DMS153 treated with DMSO at 0.1 percent for 48 hours (cell line): ENCODE data around the gene SLC38A10.

Experiments used
- DNase-seq: peaks from one replicate; lab custom pipeline; 2025; ENCODE audit not compliant: unreplicated experiment; lab: John Stamatoyannopoulos, UW

Gene SLC38A10

DNA sequence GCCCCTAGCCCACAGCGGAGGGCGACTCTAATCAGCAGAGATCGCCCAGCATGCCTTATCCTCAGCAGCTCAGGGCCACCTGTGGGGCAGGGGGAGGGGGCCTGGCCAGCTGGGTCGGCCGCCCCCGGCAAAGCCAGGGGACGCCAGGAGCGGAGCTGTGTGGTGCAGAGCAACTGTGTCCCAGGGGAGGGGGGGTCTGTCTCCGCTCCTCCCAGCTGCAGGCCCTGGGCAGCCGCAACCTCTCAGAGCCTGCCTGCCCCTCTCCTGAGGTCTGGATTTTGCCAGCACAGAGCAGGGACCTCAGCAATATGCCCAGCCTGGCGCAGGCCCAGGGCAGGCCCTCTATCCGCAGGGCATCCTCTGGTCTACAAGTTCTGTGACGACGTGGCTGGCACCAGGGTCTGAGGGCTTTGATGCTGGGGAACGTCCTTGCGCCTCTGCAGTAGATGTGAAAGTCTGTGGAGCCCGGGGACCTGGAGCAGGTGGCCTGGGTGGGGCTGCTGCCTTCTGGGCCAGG, 36.5 kb upstream of the SLC38A10 start:
- DNase-seq, result no peak

DNA sequence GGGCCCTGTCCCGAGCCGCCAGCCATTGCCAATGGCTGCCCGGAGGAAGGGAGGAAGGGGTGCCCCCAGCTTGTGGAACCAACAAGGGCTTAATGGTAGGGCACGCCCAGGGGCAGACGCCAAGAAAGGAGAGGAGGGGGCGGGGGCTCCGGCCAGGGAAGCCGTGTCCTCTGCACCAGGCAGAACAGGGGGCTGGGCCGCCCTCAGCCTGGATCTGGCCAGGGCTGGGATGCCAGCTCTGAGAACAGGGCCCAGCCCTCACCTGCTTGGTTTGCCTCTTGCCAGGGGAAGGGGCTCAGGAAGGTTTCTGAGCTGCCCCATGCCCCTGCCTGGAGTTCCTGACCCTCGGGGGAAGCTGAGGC, 35.8 kb upstream of the SLC38A10 start:
- no peak for DNase-seq

DNA sequence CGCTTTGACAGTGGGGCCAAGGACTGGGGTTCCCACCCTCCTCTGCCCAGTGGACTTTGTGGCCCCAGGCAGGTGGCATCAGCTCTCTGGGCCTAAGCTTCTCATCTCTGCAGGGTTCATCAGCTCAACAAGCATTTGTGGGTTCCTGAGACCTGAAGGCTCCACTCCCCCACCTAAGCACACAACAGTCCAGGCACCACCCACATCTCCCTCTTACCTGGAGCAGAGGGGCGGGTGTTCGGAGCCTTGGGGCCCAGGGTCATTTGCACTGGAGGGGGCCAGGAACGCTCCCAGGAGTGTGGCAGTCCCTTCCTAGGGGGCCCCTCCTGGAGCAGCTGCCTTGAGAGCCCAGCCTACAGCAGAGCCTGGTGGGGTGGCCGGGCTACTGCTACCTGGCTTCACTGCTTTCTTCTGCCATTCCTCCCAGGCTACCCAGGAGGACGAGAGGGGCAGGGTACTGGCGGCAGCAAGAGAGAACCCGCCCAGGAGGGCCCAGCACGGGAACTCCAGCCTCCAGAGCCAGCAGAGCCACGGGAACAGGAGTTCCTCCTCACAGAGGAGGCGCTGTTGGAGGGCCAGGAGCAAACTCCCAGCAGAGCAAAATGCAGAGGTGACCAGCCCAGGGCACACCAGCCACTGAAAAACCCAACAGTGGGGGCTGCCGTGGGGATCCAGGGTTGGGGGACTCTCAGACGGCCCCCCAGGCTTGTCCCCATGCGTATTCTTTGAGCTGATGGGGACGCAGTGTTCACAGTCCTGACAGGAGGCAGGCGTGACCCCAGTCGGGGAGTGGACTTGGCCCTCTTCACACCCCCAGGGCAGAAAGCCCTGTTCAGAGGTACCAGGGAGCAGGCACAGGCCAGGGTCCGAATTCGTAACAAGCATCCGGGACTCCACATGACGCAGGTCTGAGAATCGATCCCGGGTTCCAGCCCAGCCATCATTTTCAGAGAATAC, 35.1 kb upstream of the SLC38A10 start:
- no peak for DNase-seq

DNA sequence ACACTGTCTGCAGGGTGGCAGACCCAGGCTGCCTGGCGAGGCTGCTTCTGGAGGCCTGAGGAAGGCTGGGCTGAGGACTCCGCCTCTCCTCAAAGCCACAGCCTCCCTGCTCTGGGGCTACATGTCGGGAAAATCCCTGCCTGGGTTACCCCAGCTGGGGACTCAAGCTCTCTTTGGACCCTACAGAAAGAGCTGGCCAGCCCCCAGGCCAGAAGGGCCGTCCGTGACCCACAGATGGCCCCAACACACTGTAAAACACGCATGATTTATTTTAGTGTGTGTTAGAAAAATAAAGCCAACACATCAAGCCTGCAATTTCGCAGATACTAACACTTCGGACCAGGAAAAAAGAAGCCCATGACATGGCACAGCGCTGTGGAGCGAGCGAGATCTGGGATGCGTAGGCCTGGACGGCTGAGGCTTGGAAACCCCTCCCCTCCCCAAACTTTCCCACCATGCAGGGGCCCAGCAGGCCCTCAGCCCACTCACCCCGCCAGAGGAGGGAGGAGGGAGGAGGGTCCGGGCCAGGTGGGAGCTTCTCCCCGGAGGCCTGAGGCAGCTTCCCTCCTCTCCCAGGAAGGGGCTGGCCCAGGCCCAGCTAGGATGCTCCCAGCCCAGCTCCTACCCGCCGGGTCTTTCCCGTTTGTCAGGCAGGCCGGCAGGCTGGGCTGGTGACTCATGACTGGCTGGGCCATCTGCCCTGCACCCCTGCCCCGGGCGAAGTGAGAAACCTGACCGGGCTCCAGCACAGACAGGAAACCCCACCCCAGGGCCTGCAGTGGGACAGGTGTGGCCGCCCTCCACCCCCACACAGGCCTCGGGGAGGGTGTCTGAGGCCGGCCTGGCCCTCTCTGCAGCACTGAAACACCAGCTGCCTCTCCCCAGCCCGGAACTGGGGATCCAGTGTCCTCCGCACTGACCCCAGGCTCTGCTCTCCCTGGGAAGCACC, 34.1 kb upstream of the SLC38A10 start:
- DNase-seq, result peak; percentile 79

DNA sequence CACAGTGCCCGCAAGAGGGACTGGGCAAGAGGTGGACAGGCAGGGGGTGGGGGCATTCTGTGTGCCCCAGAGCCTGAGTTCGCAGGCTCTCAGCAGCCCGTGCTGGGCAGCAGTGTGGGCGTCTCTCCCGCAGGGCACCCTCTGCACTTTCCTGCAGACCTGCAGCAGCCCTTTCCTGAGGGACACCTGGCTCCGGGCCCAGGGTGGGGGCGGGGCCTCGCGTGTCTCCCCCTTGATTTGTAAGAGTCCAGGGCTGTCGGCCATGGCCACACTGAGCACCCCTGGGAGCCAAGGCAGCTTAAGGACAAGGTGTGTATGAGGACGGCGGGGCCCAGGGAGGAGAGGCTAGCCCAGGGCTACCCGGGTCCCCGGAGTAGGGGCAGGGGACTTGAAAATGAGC, 33.4 kb upstream of the SLC38A10 start:
- DNase-seq, result no peak

DNA sequence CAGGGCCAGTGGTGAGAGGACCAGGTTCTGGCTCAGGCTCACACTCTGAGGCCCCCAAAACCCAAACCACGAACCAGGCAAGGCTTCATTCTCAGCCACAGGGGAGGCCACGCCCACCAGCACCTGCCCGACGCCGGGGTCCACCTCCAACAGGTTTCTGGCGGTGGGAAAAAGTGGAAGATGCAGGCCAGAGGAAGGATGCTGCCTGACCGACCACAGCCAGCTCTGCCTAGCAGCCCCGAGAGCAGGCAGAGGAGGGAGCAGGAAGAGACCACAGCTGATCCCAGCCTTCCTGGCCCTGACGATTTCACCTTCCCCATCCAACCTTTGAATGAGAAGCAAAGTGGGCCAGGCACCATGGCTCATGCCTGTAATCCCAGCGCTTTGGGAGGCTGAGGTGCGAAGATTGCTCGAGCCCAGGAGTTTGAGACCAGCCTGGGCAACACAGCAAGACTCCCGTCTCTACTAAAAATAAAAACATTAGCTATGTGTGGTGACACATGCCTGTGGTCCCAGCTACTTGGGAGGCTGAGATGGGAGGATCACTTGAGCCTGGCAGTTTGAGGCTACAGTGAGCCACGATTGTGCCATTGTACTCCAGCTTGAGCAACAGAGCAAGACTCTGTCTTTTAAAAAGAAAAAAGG, 30.7 kb upstream of the SLC38A10 start:
- DNase-seq, result no peak

DNA sequence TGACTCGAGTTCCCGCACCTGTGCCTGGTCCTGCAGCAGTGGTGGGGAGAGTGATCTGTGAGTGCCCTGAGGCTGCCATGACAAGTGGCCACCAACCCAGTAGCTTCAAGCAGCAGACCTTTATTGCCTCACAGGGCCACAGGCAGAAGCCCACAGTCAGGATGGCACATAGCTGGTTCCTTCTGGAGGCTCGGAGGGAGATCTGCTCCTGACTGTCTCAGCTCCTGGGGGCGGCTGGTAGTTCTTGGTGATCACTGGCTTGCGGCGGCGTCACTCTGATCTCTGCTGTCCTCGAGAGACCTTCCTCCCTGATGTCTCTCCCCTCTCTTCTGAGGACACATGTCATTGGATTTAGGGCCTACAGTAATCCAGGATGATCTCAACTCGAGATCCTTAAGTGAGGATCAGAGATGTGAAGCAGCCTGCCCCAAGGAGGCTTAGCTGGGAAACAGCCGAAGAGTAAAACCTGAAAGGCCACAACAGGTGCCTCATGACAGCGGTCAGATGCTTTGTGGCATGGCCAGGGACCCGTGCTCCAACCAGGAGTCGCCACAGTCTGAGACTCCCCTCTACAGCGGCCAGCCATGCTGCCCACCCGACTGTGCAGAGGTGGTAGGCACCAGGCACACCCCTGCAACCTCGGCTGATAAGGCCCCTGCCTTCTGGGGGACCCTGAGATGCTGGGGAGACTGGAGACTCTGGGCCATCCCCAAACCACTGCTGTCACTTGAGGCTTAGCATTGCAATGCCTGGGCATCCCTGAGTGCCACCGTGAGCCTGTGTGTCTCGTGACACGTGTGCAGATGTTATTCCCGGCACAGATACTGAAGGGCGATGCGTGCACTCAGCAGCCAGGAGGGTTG, 30.0 kb upstream of the SLC38A10 start:
- DNase-seq, result no peak

DNA sequence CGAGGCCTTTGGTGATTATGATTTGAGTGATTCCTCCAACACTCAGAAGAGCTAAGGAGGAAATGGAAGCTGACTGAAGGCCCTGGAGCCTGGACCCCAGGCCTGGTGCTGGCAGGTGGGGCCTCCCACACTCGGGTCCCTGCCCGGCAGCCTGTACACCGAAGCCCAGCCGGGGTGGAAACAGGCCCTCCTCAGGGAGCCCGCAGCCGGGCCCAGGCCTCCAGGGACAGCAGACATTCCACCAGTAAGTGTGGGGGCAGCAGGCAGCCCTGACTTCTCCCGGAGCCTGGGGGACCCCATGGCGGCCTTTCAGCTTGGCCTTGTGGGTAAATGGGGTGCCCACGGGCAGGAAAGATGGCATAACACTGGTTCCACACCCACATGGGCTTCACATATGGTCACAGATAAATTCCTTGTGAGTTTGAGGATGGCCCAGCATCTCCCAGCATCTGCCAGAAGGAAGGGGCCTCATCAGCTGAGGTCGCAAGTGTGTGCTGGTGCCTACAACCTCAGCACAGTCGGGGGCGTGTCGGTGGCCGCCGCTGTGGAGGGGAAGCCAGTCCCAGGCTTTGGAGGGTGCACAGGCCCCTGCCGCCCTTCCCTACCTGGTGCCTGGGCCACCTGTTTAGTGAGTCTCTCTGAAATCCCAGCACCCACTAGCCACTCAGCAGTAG, 29.2 kb upstream of the SLC38A10 start:
- no peak for DNase-seq

DNA sequence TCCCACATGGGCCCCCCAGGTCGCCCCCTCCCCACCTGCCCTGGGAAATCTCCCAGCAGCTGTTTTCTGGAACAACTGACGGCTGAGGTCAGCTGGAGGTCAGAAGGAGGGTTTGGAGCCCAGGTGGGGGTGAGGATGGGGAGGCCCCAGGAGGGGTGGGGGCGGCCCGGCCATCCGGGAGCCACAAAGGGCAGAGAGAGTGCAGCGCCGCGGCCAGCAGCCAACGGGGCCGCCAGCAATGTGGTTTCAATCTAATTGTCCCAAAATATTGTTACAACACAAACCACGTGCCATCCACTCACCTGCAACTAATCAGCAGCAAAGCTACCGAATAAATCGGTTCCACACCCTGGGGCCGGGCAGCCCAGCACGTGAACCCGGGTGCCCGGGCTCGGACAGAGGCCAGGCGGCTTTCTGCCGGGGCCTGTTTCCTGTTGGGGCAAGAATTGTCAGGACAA, 28.3 kb upstream of the SLC38A10 start:
- DNase-seq, result no peak

DNA sequence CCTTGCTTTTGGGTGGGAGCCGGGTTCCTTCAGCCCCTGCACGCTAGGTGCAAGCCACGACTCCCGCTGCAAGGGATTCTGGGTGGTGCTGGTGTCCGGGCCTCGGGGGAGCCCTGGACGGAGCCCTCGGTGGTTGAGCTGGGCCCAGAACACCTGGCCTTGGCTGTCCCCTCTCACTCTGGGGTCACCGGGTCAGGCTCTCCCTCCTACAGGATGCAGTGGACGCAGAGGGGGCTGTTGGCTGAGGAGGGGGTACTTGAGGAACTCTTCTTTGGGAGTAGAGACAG, 27.9 kb upstream of the SLC38A10 start:
- DNase-seq, result no peak

DNA sequence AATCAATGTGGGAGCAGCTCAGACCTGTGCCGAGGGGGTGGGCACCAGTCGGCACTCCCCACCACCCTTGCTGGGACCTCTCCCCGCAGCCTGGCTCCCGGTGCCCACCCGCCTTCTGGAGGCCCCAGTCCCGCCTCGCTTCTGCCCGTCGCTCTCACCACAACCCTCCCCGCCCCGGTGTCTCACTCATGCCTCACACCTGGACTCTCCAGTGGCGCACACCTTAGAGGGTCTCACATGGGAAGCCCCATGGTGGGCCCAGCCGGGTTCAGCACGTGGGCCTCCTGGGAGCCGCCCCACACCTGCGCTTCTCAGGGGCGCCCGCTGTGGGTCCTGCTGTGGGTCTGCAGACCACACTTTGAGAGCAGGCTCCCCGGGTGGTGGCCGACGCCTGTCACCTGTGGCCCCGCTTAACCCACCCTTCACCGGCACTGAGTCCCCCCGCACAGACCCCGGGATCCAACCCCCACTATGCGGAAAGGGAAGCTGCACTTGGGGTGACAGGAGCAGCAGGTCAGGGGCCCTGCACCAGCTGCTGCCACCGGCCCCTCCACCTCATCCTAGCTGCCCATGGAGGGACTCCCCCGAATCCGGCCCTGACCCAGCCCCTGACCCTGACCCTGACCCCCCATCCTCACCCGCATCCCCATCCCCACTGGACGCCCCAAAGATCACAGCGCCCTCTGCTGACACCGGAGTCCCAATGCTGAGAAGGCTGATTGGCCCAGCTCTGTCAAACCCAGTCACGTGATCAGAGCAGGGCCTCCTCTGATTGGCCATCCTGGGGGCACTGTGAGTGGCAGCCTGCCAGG, 27.4 kb upstream of the SLC38A10 start:
- DNase-seq, result no peak

DNA sequence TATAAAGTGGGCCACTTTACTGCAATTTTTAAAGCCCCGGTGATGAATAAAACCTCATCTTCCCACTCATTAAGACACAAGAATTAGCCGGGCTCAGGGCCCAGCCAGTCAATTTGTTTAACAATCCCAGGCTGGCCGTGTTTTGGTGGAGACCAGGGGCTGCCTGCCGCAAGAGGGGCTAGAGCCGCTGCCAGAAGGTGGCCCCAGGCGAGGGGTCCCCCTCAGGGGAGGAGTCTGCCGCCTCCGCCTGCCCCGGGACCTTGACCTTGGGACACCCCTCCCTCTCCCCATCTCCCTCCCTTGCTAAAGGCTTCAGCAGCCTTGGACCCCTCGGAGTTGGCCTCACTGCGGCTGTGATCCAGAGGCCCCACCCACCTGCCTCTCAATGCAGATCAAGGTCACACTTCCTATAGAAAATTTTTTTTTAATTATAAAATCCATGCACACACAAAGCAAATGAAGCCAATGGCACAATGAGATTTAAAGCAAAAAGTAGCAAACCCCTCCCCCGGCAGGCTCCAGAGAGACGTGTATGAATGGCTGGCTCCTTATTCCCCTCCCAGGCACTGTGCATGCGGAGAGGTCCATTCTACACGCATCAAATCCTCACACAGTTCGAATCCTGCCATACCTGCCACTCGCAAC, 23.0 kb upstream of the SLC38A10 start:
- no peak for DNase-seq

DNA sequence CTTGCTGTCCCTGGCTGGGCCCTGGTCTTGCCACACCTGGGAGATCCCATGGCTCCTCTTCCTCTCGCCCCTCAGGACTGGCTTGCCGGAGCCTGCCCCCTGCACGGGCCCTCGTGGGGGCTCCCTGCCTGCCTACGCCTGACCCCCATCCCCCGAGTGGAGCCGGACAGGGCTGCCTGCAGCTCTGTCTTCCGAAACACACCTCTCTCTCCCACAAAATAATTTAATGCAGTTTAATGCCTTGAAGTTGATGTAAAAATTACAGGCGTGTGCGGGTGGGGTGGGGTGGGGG, 22.4 kb upstream of the SLC38A10 start:
- no peak for DNase-seq

DNA sequence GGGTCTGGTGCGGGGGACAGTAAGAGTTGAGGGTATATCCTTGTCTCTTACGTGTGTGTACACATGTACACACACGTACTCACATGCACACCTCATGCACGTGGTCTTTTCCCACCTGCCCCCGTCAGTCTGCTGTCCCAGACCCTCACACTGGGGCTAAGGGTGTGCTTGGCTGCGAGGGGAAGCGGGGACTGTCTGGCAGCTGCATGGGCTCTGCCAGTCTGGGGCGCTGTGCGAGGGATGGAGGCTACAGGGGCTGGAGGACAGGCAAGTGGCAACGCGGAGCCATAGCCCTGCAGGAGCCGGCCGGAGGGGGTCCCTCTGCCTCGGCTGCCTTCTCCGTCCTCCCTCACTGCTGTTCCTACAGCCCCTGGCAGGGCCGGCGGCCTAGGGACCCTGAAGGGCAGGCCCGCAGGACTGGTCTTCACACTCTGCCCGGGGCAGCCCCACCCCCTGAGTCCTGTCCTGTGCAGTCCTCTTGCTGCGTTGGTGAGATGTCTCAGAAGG, 20.8 kb upstream of the SLC38A10 start:
- no peak for DNase-seq

DNA sequence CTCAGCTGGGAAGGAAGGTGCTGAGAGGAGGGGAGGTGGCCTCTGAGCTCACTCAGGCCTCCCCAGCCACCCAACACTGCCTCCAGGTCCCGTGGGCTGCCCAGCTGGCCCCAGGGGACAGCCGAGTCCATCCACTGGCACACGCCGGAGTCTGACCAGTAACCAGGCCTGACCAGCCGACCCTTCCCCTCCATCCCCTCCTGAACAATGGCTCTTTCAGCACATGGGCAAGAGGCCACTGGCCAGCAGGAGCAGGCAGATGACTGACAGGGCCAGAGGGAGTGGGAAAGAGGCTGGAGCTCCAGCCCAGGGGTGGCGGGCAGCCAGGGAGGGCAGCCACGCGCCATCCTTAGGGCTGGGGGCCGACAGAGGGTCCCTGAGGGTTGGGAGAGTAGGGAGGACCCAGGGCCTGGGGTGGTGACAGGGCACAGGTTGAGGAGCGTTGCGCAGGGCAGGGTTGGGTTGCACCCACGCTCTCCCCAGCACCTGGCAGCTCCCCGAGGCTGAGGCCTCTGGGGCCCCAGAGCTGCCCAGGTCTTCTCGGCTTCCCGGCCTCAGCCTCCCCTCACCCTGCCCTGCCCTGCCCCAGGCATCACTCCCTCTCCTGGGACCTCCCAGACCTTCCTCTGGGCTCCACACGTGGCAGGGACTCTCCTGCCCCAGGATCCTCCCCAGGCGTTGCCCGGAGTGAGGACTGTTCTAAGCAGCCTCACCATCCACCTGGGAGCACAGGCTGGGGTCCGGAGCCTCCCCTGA, 20.2 kb upstream of the SLC38A10 start:
- DNase-seq, result no peak

DNA sequence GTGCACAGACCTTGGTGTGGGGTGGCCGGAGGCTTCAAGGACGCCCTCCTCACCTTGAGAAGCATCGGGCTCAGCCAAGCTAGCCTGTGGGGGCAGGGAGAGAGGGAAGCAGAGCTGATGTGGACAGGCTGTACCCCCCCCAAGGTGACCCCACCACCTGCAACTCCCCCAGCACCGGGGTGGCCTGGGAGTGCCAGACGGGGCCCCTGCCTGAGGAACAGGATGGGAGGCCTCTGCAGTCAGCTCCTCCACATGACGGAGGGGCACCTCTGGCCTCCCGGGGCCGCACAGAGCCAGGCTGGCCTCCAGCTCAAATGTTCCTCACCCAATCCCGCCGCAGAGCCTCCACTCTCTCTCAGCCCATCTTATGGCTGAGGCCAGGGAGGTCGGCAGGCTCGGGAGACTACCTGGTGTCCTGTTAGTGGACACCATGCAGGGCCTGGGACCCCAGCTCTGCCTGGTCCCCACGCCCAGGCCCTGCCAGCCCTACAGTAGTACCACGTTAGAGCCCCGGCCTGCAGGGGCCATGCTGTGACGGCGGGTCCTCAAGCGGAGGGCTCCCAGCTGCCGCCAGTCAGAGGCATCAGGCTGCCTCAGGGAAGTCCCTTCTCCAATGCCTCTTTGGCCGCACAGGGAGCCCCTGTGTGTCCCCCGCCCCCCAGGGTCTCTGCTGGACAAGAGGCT, 19.4 kb upstream of the SLC38A10 start:
- DNase-seq, result no peak

DNA sequence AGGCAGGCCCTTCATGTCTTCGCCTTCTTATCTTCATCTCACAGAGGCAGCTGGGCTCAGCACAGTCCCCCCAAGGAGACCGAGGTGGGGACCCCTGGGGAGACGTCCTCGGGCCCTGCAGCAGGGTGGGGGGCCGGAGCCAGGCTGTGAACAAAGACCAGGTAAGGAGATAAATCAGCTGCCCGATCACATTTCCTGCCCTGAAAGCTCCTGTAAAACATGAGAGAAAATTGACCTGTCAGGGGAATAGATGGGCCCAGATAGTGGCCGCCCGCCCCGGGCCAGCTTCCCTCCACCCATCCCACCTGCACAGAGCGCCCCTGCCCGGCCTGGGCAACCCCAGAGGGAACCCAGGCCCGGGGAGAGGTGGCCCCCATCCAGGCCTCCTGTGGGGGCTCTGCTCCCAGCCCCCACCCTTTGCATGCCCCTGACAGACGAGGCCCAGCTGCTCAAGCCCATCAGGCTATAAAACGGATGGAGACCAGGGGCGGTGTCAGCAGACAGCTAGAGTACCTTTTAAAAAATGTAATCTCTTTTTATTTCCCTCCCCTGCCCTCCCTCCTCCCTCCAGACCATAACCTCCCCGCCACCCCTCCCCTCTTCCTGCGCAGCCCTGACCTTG, 18.8 kb upstream of the SLC38A10 start:
- no peak for DNase-seq
